Activated CD4-positive, alpha-beta T cell treated with anti-CD3 and anti-CD28 coated beads, Interleukin-2, amount 10 ng/mL, durations not matched to agents 24 days and 14 days (primary cell): ENCODE measurements around the gene ACTR2. TPM values are rescaled to one million over a fixed set of nuclear protein-coding genes. Genes with fewer than 3 reads are reported as not detected.

Experiments used
- DNase-seq: peaks from one replicate; pipeline ENCODE4 v3.0.0; 2022
- H3K27ac Mint-ChIP-seq: one replicate; pipeline ENCODE4 v1.8.0; 2022; ENCODE audit warnings: mild to moderate bottlenecking, mixed read lengths
- H3K27me3 Mint-ChIP-seq: one replicate; pipeline ENCODE4 v1.8.0; 2022; ENCODE audit warnings: mixed read lengths
- H3K36me3 Mint-ChIP-seq: one replicate; pipeline ENCODE4 v1.8.0; 2022; ENCODE audit warnings: low read depth, mild to moderate bottlenecking, mixed read lengths
- H3K4me1 Mint-ChIP-seq: one replicate; pipeline ENCODE4 v1.8.0; 2021; ENCODE audit warnings: mixed read lengths
- H3K4me3 Mint-ChIP-seq: one replicate; pipeline ENCODE4 v1.8.0; 2022; ENCODE audit warnings: mild to moderate bottlenecking, moderate library complexity, mixed read lengths
- H3K9me3 Mint-ChIP-seq: one replicate; pipeline ENCODE4 v1.8.0; 2021; ENCODE audit warnings: mixed read lengths
- intact Hi-C: fragments of 100-400 bp; cut with micrococcal nuclease; formaldehyde crosslinking; loops from one replicate; pipeline ENCODE4 v1.15.1; 2023
- total RNA-seq: library from RNA; stranded (reverse); gene quantifications from 2 replicates; pipeline ENCODE4 v1.2.3, GENCODE V29; 2022

The ACTR2 gene
- total RNA-seq, 1 donor from 2014 or later = 298 TPM

- H3K4me3 Mint-ChIP-seq = no peak overlapping the region
- no peak for DNase-seq
- H3K4me1 Mint-ChIP-seq = peaks cover 10% of the 10 kb centered on the region
- H3K9me3 Mint-ChIP-seq = no peaks in the 10 kb centered on the region
- H3K36me3 Mint-ChIP-seq = peaks cover 18% of the 10 kb centered on the region
- H3K27ac Mint-ChIP-seq = no peak overlapping the region
- peaks cover 4% of the 10 kb centered on the region for H3K27me3 Mint-ChIP-seq
- intact Hi-C loops = no loop called here
Observed at GRCh38 chr2:65277791-65278483, 50.3 kb downstream of the ACTR2 start.

- Mint-ChIP-seq H3K27ac (no peak overlapping the region), H3K27me3 (peaks cover 7% of the 10 kb centered on the region), H3K4me3 (no peak overlapping the region), H3K36me3 (peaks cover 13% of the 10 kb centered on the region), H3K9me3 (no peaks in the 10 kb centered on the region), H3K4me1 (peaks cover 10% of the 10 kb centered on the region)
- intact Hi-C loops = no loop called here
- no peak for DNase-seq
Observed at GRCh38 chr2:65278531-65278981, 50.9 kb downstream of the ACTR2 start.

- H3K27me3 Mint-ChIP-seq = peaks cover 7% of the 10 kb centered on the region
- no peaks in the 10 kb centered on the region for H3K9me3 Mint-ChIP-seq
- intact Hi-C loops = no loop called here
- H3K27ac Mint-ChIP-seq = no peak overlapping the region
- H3K4me3 Mint-ChIP-seq = no peak overlapping the region
- no peak for DNase-seq
- H3K4me1 Mint-ChIP-seq = peaks cover 10% of the 10 kb centered on the region
- H3K36me3 Mint-ChIP-seq = peaks cover 7% of the 10 kb centered on the region
Observed at GRCh38 chr2:65279756-65280155, 52.1 kb downstream of the ACTR2 start.

GRCh38 chr2:65281627-65282351 lies 54.2 kb downstream of the ACTR2 start:
- intact Hi-C loops = no loop called here
- Mint-ChIP-seq H3K27me3 (peaks cover 9% of the 10 kb centered on the region), H3K4me1 (peaks cover 10% of the 10 kb centered on the region), H3K27ac (no peak overlapping the region), H3K36me3 (no peaks in the 10 kb centered on the region), H3K4me3 (no peak overlapping the region), H3K9me3 (no peaks in the 10 kb centered on the region)
- no peak for DNase-seq

- Mint-ChIP-seq H3K36me3 (no peaks in the 10 kb centered on the region), H3K4me1 (peaks cover 10% of the 10 kb centered on the region), H3K27me3 (peaks cover 15% of the 10 kb centered on the region), H3K9me3 (no peaks in the 10 kb centered on the region), H3K4me3 (no peak overlapping the region), H3K27ac (no peak overlapping the region)
- no peak for DNase-seq
- intact Hi-C loops = no loop called here
Observed at GRCh38 chr2:65282477-65283053, 54.9 kb downstream of the ACTR2 start.

GRCh38 chr2:65287364-65287763 lies 59.7 kb downstream of the ACTR2 start:
- intact Hi-C loops = no loop called here
- no peak overlapping the region for H3K4me3 Mint-ChIP-seq
- peaks cover 25% of the 10 kb centered on the region for H3K27me3 Mint-ChIP-seq

GRCh38 chr2:65291216-65292105 lies 63.8 kb downstream of the ACTR2 start:
- intact Hi-C loops = no loop called here
- Mint-ChIP-seq H3K27ac (no peak overlapping the region), H3K27me3 (peaks cover 46% of the 10 kb centered on the region), H3K36me3 (no peaks in the 10 kb centered on the region), H3K4me3 (no peak overlapping the region), H3K9me3 (no peaks in the 10 kb centered on the region), H3K4me1 (no peaks in the 10 kb centered on the region)
- no peak for DNase-seq

More at GRCh38 chr2:65287364-65287763, 59.7 kb downstream of the ACTR2 start:
- no peaks in the 10 kb centered on the region for H3K9me3 Mint-ChIP-seq
- no peaks in the 10 kb centered on the region for H3K4me1 Mint-ChIP-seq
- no peak for DNase-seq
- no peaks in the 10 kb centered on the region for H3K36me3 Mint-ChIP-seq
- no peak overlapping the region for H3K27ac Mint-ChIP-seq

GRCh38 chr2:65292106-65292400 lies 64.4 kb downstream of the ACTR2 start:
- H3K27me3 Mint-ChIP-seq = peaks cover 49% of the 10 kb centered on the region
- no peak for DNase-seq
- no peak overlapping the region for H3K4me3 Mint-ChIP-seq
- no peaks in the 10 kb centered on the region for H3K36me3 Mint-ChIP-seq
- intact Hi-C loops = no loop called here
- H3K27ac Mint-ChIP-seq = no peak overlapping the region
- H3K4me1 Mint-ChIP-seq = peaks cover 6% of the 10 kb centered on the region
- H3K9me3 Mint-ChIP-seq = no peaks in the 10 kb centered on the region

- no peak overlapping the region for H3K27ac Mint-ChIP-seq
- intact Hi-C loops = no loop called here
- peaks cover 7% of the 10 kb centered on the region for H3K4me1 Mint-ChIP-seq
- no peak for DNase-seq
- no peaks in the 10 kb centered on the region for H3K36me3 Mint-ChIP-seq
- H3K4me3 Mint-ChIP-seq = no peak overlapping the region
- H3K9me3 Mint-ChIP-seq = no peaks in the 10 kb centered on the region
- H3K27me3 Mint-ChIP-seq = peaks cover 48% of the 10 kb centered on the region
Observed at GRCh38 chr2:65292461-65293011, 64.9 kb downstream of the ACTR2 start.

- peaks cover 46% of the 10 kb centered on the region for H3K27me3 Mint-ChIP-seq
- no peaks in the 10 kb centered on the region for H3K36me3 Mint-ChIP-seq
- no peak for DNase-seq
- H3K27ac Mint-ChIP-seq = no peak overlapping the region
- H3K4me1 Mint-ChIP-seq = peaks cover 9% of the 10 kb centered on the region
- no peak overlapping the region for H3K4me3 Mint-ChIP-seq
- H3K9me3 Mint-ChIP-seq = no peaks in the 10 kb centered on the region
- intact Hi-C loops = no loop called here
Observed at GRCh38 chr2:65293376-65293775, 65.7 kb downstream of the ACTR2 start.

GRCh38 chr2:65294136-65294535 lies 66.5 kb downstream of the ACTR2 start:
- DNase-seq = no peak
- Mint-ChIP-seq H3K27ac (no peak overlapping the region), H3K9me3 (no peaks in the 10 kb centered on the region), H3K36me3 (no peaks in the 10 kb centered on the region), H3K27me3 (peaks cover 46% of the 10 kb centered on the region), H3K4me1 (peaks cover 11% of the 10 kb centered on the region), H3K4me3 (no peak overlapping the region)
- intact Hi-C loops = no loop called here

GRCh38 chr2:65294701-65295100 lies 67.1 kb downstream of the ACTR2 start:
- H3K36me3 Mint-ChIP-seq = no peaks in the 10 kb centered on the region
- H3K27ac Mint-ChIP-seq = no peak overlapping the region
- no peak for DNase-seq
- no peak overlapping the region for H3K4me3 Mint-ChIP-seq
- H3K9me3 Mint-ChIP-seq = no peaks in the 10 kb centered on the region
- H3K27me3 Mint-ChIP-seq = peaks cover 46% of the 10 kb centered on the region
- H3K4me1 Mint-ChIP-seq = peaks cover 17% of the 10 kb centered on the region
- intact Hi-C loops = no loop called here

- H3K27ac Mint-ChIP-seq = no peak overlapping the region
- no peak for DNase-seq
- no peak overlapping the region for H3K4me3 Mint-ChIP-seq
- H3K36me3 Mint-ChIP-seq = no peaks in the 10 kb centered on the region
- intact Hi-C loops = no loop called here
- H3K9me3 Mint-ChIP-seq = no peaks in the 10 kb centered on the region
- peaks cover 39% of the 10 kb centered on the region for H3K4me1 Mint-ChIP-seq
- peaks cover 43% of the 10 kb centered on the region for H3K27me3 Mint-ChIP-seq
Observed at GRCh38 chr2:65296971-65297370, 69.3 kb downstream of the ACTR2 start.
